Kidney (tissue), 14 donors: ENCODE data around the gene MUC2. TPM values are rescaled to one million over a fixed set of nuclear protein-coding genes. Genes with fewer than 3 reads are reported as not detected.
A peak's percentile ranks its signal among the peaks of the same experiment; 100 is the strongest.

Experiments
- DNase-seq, 5 donors: peaks; one replicate each; pipeline ENCODE4 v3.0.0-alpha.2; 2013 to 2020
- FAIRE-seq: peaks from 2 replicates; lab custom pipeline; 2012; peaks lifted over from hg19 to GRCh38; lab: Jason Lieb, UNC
- H3K27ac ChIP-seq, 2 donors: one replicate each; pipeline ENCODE4 v1.7.0; 2013; ENCODE audit warnings: low read depth in 2 of 2, low read length in 2 of 2, inconsistent platforms in 1 of 2
- H3K27me3 ChIP-seq: one replicate; pipeline ENCODE4 v1.7.1; 2013; ENCODE audit warnings: low read length, inconsistent platforms; ENCODE audit not compliant: control insufficient read depth, insufficient read depth
- H3K36me3 ChIP-seq, 3 donors: one replicate each; pipeline versions ENCODE4 v1.7.0 to v1.7.1; 2013; ENCODE audit warnings: low read length in 3 of 3, control low read depth in 1 of 3, inconsistent platforms in 1 of 3; ENCODE audit not compliant: insufficient read depth in 3 of 3, control insufficient read depth in 2 of 3
- H3K4me1 ChIP-seq, 3 donors: one replicate each; pipeline versions ENCODE4 v1.7.0 to v1.7.1; 2013; ENCODE audit warnings: low read length in 3 of 3, inconsistent platforms in 1 of 3, low read depth in 1 of 3; ENCODE audit not compliant: control insufficient read depth in 2 of 3, insufficient read depth in 2 of 3
- H3K4me3 ChIP-seq, 3 donors: one replicate each; pipeline versions ENCODE4 v1.7.0 to v1.8.1; 2013; ENCODE audit warnings: low read length in 3 of 3, control low read depth in 1 of 3, inconsistent platforms in 1 of 3
- H3K9ac ChIP-seq, 3 donors: one replicate each; pipeline versions ENCODE4 v1.7.0 to v1.7.1; 2013; ENCODE audit warnings: low read length in 3 of 3, control low read depth in 1 of 3, inconsistent platforms in 1 of 3
- H3K9me3 ChIP-seq, 3 donors: one replicate each; pipeline versions ENCODE4 v1.7.0 to v1.7.1; 2013; ENCODE audit warnings: low read length in 3 of 3, control low read depth in 1 of 3, inconsistent platforms in 1 of 3; ENCODE audit not compliant: control insufficient read depth in 2 of 3, insufficient read depth in 1 of 3
- CTCF ChIP-seq: IDR thresholded peaks from 3 replicates; pipeline ENCODE4 v1.5.1; 2012; ENCODE audit warnings: mild to moderate bottlenecking, moderate library complexity, borderline replicate concordance; ENCODE audit not compliant: insufficient read depth; ENCODE audit errors: extremely low read depth
- intact Hi-C: fragments of 100-400 bp; cut with DNase I; formaldehyde crosslinking; loops from one replicate; pipeline ENCODE4 v1.11.1; 2022
- polyA plus RNA-seq: library from polyadenylated mRNA; stranded (reverse); fragments of 350-450 nt; fragmentation: Illumina TruSeq; extraction: RNeasy Lipid Tissue Mini Kit (QIAGEN cat#74804); gene quantifications from one replicate; pipeline ENCODE4 v1.2.3, GENCODE V29; 2014; ENCODE audit warnings: low read depth, low replicate concordance; ENCODE audit not compliant: insufficient read depth
- total RNA-seq: library from RNA; stranded (reverse); fragmentation: NEBNext Ultra II Directional; extraction: Animal tissue kit (Norgen Biotek cat#: 25700); gene quantifications from one replicate; pipeline ENCODE4 v1.2.1, GENCODE V29; 2021
- donor health status: control.
- donor health status: control.
- donor health status: control.
- donor health status: control.
- donor health status: control.
- donor health status: DM: yes; HTN: yes; CAD: no.
- donor health status: Normal renal cell carcinoma (clear cell type).

MUC2 gene
- total and polyA plus RNA-seq, 2 donors from 2014 or later: not detected

GRCh38 chr11:1088927-1089737, 14.5 kb downstream of the MUC2 start:
- peak in 1 of 5 donors; percentile 54 for DNase-seq
- TF ChIP-seq CTCF: no peak
- no peaks in the 10 kb centered on the region for H3K4me1 ChIP-seq
- no peak for FAIRE-seq
- H3K4me3 ChIP-seq: no peak overlapping the region
- intact Hi-C loops: no loop called here
- H3K9ac ChIP-seq: no peak overlapping the region
- H3K9me3 ChIP-seq: peaks cover 0 to 4% (median 0%) of the 10 kb centered on the region in 3 donors
- H3K27ac ChIP-seq: no peak overlapping the region
- no peaks in the 10 kb centered on the region for H3K27me3 ChIP-seq
- H3K36me3 ChIP-seq: no peaks in the 10 kb centered on the region

- intact Hi-C loops: no loop called here
- peak in 1 of 5 donors; percentile 66 for DNase-seq
- Histone ChIP-seq H3K9ac (no peak overlapping the region), H3K9me3 (peaks cover 0 to 4% (median 0%) of the 10 kb centered on the region in 3 donors), H3K27ac (no peak overlapping the region), H3K36me3 (no peaks in the 10 kb centered on the region), H3K27me3 (no peaks in the 10 kb centered on the region), H3K4me1 (no peaks in the 10 kb centered on the region), H3K4me3 (no peak overlapping the region)
- FAIRE-seq: no peak
- no peak for TF ChIP-seq CTCF
Observed at GRCh38 chr11:1089738-1090599, 15.3 kb downstream of the MUC2 start.

- no peak for FAIRE-seq
- Histone ChIP-seq H3K27me3 (no peaks in the 10 kb centered on the region), H3K9me3 (peaks cover 0 to 4% (median 0%) of the 10 kb centered on the region in 3 donors), H3K27ac (no peak overlapping the region), H3K9ac (no peak overlapping the region), H3K36me3 (no peaks in the 10 kb centered on the region), H3K4me3 (no peak overlapping the region), H3K4me1 (no peaks in the 10 kb centered on the region)
- DNase-seq: peak in 1 of 5 donors; percentile 55
- intact Hi-C loops: no loop called here
- TF ChIP-seq CTCF: no peak
Observed at GRCh38 chr11:1090600-1091331, 16.1 kb downstream of the MUC2 start.
